GM12874 (cell line): ENCODE results near the gene LIPG.

Experiments
- CTCF ChIP-seq: IDR thresholded peaks from 2 replicates; pipeline ENCODE4 v1.5.1; 2011; ENCODE audit warnings: low read depth, mild to moderate bottlenecking, control low read depth, low read length, moderate library complexity; ENCODE audit not compliant: insufficient read depth

LIPG gene

GRCh38 chr18:49612515-49613033 lies 50.7 kb downstream of the LIPG start:
- TF ChIP-seq CTCF = no peak

GRCh38 chr18:49613141-49613640 lies 51.3 kb downstream of the LIPG start:
- no peak for TF ChIP-seq CTCF

GRCh38 chr18:49613641-49614151 lies 51.8 kb downstream of the LIPG start:
- no peak for TF ChIP-seq CTCF

- no peak for TF ChIP-seq CTCF
Observed at GRCh38 chr18:49616618-49617328, 54.9 kb downstream of the LIPG start.

- no peak for TF ChIP-seq CTCF
Observed at GRCh38 chr18:49617329-49617695, 55.5 kb downstream of the LIPG start.

GRCh38 chr18:49617865-49618264 lies 56.0 kb downstream of the LIPG start:
- TF ChIP-seq CTCF = no peak

GRCh38 chr18:49618742-49619681 lies 57.2 kb downstream of the LIPG start:
- no peak for TF ChIP-seq CTCF
